ENCODE measurements around the gene FHOD3.

The FHOD3 gene

DNA sequence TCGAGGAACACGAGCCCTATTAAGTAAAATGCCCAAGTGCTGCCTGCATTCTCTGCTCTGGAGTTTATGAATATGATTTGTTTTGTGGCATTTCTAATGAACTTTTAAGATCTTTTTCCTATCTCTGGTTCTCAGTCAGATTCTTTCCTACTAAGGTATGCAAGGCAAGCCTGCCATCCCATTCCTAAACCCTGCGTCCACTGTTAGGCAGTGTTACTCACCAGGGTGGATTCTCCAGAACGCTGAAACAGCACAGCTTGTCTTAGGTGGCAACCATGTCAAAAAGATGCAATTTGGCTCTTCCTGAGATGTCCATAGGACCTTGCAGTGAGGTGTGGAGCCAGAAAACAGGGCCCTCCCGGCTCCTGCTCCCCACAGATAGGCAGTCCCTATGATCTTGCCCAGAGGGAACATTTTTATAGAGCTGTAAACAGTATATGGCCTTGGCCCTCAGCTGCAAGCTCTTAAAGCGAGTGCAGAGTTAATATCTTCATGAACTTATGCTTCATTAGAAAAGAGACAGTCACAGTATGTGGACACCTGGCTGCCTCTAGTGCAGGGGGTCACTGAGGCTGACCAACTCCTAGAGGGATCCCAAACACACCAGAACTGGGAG lies 446.9 kb downstream of the FHOD3 start:
- no peak overlapping the region for H3K4me3 ChIP-seq (ENCODE audit: low read depth, low read length)
- TF ChIP-seq CTCF (IDR thresholded peaks at IDR 0.05; ENCODE audit: low read depth, low read length): no peak
- TF ChIP-seq, protein P1, sequence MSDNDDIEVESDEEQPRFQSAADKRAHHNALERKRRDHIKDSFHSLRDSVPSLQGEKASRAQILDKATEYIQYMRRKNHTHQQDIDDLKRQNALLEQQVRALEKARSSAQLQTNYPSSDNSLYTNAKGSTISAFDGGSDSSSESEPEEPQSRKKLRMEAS (IDR thresholded peaks at IDR 0.05; ENCODE audit: low read depth, low read length): no peak
- TF ChIP-seq MYC (IDR thresholded peaks at IDR 0.05; ENCODE audit: low read depth, low read length): no peak
- TF ChIP-seq POLR2A (IDR thresholded peaks at IDR 0.05; ENCODE audit: extremely low read depth, insufficient read length): no peak
- DNase-seq (ENCODE audit: low read depth): no peak

GRCh38 chr18:36745219-36745975 lies 447.9 kb downstream of the FHOD3 start:
- TF ChIP-seq, protein P1 (IDR thresholded peaks at IDR 0.05; ENCODE audit: low read depth, low read length): no peak
- TF ChIP-seq POLR2A (IDR thresholded peaks at IDR 0.05; ENCODE audit: extremely low read depth, insufficient read length) (no peak), MYC (IDR thresholded peaks at IDR 0.05; ENCODE audit: low read depth, low read length) (no peak), CTCF (IDR thresholded peaks at IDR 0.05; ENCODE audit: low read depth, low read length) (no peak)
- no peak overlapping the region for H3K4me3 ChIP-seq (ENCODE audit: low read depth, low read length)
- no peak for DNase-seq (ENCODE audit: low read depth)

DNA sequence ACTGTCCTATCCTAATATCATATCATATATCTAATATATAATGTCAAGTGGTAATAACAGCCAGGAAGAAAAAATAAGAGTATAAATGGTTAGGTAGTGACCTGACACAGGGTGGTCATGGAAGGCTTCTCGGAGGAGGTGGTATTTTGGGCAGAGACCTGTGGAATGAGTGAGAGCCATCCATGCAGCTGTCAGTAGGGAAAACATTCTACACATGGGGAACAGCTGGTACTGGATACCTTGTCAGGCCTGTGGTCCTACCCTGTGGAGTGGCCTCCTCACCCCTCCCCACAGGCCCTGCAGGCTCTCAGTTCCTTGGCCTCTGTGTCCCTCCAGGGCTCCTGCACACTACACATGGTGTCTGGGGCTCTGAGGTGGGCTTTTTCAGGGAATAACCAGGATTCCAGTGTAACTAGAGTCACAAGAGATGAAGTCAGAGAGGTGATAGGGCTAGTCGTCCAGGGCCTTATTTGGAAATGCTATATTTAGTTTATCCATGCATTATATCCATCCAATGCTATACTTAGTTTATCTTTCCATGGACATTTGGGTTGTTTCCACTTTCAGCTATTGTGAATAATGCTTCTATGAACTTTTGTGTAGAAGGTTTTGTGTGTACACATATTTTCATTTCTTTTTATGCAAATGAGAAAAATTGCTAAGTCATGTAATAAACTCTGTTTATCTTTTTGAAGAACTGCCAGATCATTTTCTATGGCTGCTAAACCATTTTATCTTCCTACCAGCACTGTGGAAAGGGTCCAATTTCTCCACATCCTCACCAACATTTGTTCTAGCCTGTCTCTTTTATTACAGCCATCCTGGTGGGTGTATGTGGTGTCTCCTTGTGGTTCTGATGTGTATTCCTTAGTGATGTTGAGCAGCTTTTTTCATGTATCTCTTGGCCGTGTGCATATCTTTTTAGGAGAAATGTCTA lies 455.7 kb downstream of the FHOD3 start:
- TF ChIP-seq CTCF (IDR thresholded peaks at IDR 0.05; ENCODE audit: low read depth, low read length) (no peak), POLR2A (IDR thresholded peaks at IDR 0.05; ENCODE audit: extremely low read depth, insufficient read length) (no peak), MYC (IDR thresholded peaks at IDR 0.05; ENCODE audit: low read depth, low read length) (no peak)
- TF ChIP-seq, protein P1 (IDR thresholded peaks at IDR 0.05; ENCODE audit: low read depth, low read length): no peak
- no peak for DNase-seq (ENCODE audit: low read depth)
- no peak overlapping the region for H3K4me3 ChIP-seq (ENCODE audit: low read depth, low read length)

- no peak overlapping the region for H3K4me3 ChIP-seq (ENCODE audit: low read depth, low read length)
- TF ChIP-seq, protein P1 (IDR thresholded peaks at IDR 0.05; ENCODE audit: low read depth, low read length): no peak
- TF ChIP-seq MYC (IDR thresholded peaks at IDR 0.05; ENCODE audit: low read depth, low read length) (no peak), POLR2A (IDR thresholded peaks at IDR 0.05; ENCODE audit: extremely low read depth, insufficient read length) (no peak), CTCF (IDR thresholded peaks at IDR 0.05; ENCODE audit: low read depth, low read length) (no peak)
- DNase-seq (ENCODE audit: low read depth): no peak
Observed at GRCh38 chr18:36756242-36756641, 458.7 kb downstream of the FHOD3 start.

- peak; percentile 34 for DNase-seq (ENCODE audit: low read depth)
- TF ChIP-seq POLR2A (IDR thresholded peaks at IDR 0.05; ENCODE audit: extremely low read depth, insufficient read length): no peak
- peak; percentile 25 for TF ChIP-seq CTCF (IDR thresholded peaks at IDR 0.05; ENCODE audit: low read depth, low read length)
- no peak overlapping the region for H3K4me3 ChIP-seq (ENCODE audit: low read depth, low read length)
Observed at GRCh38 chr18:36757081-36757480, 459.6 kb downstream of the FHOD3 start.
